ENCODE results near the gene COL5A2.

DNA sequence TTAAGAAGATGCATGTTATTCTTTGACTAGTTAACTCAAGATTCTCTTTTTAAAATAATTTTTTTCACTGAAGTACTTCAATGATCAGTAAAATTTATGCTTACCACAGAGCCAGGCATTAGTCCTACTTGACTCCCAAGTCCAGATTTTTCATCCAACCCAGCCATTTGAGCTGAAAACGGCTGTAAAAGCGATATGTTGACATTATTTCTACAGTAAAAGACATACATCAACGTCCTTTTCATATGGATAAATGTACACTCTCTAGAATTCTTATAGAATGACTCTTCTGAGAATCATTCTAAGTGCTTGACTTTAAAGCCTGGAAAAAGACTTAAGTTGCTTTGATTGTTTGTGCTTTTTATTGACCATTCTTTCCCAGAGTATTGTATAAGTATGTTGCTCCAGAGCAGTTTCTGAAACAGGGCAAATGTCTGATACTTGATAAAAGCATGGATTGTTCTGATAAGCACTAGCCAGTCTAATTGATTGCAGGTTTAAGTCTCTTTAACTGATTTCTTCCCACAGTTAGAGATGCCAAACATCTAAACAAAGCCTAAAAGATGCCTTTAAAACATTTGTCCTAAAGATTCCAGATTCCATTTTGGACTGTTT lies 90.9 kb downstream of the COL5A2 start:
- TF ChIP-seq, protein P1, sequence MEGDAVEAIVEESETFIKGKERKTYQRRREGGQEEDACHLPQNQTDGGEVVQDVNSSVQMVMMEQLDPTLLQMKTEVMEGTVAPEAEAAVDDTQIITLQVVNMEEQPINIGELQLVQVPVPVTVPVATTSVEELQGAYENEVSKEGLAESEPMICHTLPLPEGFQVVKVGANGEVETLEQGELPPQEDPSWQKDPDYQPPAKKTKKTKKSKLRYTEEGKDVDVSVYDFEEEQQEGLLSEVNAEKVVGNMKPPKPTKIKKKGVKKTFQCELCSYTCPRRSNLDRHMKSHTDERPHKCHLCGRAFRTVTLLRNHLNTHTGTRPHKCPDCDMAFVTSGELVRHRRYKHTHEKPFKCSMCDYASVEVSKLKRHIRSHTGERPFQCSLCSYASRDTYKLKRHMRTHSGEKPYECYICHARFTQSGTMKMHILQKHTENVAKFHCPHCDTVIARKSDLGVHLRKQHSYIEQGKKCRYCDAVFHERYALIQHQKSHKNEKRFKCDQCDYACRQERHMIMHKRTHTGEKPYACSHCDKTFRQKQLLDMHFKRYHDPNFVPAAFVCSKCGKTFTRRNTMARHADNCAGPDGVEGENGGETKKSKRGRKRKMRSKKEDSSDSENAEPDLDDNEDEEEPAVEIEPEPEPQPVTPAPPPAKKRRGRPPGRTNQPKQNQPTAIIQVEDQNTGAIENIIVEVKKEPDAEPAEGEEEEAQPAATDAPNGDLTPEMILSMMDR (IDR thresholded peaks at IDR 0.05; ENCODE audit: low read depth, low read length), result no peak
- no peak for TF ChIP-seq EZH2phosphoT487 (IDR thresholded peaks at IDR 0.05; ENCODE audit: low read depth)
